ENCODE measurements around the gene CREB3L1.
A peak's percentile ranks its signal among the peaks of the same experiment; 100 is the strongest.

Gene CREB3L1

DNA sequence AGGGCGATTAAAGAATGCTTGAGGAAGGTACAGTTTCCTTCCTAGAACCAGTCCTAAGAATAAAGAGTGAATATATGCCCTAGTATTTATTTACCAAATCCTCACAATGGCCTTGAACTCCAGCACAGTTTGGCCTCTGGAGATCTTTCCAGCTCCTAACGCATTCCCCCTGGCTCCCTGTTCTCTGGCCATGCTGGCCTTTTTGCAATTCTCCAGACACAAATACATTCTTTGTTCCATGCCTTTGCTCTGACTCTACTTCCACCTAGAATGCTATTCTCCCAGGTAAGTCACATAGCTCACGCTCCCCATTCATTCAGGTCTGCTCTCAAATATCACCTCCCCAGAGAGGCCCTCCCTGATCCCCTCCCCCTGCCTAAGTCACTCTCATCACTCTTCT is 66.1 kb downstream of the CREB3L1 start:
- DNase-seq (ENCODE audit: low read depth in 2 of 2): no peak

DNA sequence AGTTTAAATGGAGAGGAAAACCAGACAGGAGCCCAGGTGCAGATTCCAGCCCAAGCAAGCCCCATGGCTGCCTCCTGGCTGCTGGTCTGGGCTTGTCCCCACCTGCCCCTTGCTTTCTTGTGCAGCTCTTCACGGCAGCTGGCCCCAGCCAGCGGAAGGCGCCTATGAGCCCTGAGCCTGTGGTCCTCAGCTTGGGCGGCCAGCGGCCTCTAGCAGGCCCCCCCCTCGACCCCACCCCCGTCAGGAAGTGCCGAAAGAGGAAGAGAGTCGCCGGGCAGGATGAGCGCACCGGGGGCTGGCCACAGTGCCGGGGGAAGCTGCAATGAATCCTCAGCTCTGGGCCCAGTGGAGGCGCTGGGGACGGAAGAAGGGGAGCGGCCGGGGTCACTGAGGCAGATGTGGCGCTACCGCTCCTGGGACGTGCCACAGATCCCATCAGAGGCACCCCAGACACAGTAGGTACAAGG is 67.7 kb downstream of the CREB3L1 start:
- DNase-seq (ENCODE audit: low read depth in 2 of 2): no peak

DNA sequence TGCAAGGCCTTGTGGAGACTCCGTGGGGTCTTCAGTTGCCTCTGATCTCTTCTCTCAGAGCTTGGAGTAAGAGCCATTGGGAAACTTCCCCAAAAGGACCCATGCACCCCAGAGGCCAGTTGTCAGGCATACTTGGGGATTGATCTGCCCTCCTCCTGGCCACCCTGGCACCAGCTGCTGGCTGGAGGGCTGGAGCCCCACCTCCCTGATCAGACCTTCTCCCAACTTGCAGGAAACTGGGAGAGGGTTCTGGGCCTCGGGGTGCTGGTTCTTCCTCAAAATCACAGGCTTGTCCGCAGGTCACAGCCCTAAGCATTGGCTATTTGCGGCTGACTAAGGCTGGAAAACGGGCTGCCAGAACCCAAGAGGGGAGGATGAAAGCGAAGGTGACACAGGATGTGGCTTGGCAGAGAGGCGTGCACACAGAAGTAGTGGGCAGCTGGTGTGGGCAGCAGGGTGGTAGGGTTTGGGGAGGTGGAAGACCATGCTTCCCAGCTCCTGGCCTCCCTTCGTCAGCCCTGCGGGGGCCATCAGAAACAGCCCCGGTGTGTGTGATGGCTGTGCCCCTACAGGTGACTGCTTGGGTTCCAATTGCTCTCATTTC is 68.5 kb downstream of the CREB3L1 start:
- no peak for DNase-seq (ENCODE audit: low read depth in 2 of 2)

DNA sequence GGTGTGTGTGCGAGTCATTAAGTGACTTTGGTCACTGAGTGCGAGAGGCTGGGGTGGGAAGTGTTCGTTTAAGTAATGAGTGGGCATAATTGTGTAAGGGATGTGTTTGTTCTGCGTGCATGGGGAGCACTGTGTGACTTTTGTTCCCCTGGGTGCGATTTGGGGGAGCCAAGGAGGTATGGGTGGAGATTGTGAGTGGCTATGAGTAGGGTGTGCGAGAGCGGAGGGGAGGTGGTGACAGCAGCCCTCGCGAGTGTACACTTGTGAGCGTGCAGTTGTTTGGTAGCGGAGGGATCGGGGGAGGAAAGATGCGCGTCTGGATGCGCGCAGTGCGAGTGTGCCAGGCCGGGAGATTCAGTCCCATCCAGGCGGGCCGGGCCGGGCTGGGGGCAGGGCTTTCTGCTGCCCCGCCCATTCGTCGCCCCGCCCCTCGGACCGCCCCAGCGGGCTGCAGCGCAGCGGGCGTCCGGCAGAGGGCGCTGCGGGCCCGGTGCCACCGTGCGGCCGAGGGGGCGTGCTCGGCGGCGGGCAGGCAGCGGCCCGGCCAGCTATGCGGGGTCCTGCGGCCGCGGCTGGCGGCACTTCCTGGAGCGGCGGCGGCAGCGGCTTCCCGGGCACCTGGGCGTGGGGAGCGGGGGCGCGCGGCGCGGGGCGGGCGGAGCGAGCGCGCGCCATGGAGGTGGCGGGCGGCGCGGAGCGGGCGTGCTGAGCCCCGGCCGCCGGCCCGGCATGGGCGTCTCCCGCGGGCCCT is 69.6 kb downstream of the CREB3L1 start, which contains the start of gene DGKZ:
Gene DGKZ, plus strand, starts transcription at position 578 of the 751 bp plus-strand sequence. CDS start 197 bp downstream, outside the sequence.
- peak; percentile 69 to 85 for DNase-seq (ENCODE audit: low read depth in 2 of 2)

DNA sequence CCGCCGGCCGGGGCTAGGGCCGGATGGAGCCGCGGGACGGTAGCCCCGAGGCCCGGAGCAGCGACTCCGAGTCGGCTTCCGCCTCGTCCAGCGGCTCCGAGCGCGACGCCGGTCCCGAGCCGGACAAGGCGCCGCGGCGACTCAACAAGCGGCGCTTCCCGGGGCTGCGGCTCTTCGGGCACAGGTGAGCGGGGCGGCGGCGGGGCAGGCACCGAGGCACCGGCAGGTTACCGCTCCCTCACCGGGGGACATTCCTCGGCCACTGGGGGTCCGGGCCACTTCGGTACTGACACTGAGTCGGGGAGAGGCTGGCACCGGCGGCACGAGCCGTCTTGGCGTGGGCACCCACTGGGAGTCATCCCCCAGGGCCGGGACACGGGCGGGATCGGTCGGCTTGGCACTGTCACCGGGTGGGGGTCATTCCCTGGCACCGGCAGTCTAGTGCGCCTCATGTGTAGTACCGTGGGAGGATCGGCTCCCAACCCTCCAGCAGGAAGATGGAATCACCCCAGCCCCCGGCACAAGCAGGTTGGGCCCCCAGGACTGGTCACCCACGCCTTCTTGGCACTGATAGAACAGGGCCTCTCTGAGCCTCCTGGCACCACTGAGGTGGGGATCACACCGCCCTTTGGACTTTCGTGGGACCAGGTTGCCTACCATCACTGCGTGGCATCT is 70.3 kb downstream of the CREB3L1 start:
- DNase-seq (ENCODE audit: low read depth in 2 of 2): no peak

DNA sequence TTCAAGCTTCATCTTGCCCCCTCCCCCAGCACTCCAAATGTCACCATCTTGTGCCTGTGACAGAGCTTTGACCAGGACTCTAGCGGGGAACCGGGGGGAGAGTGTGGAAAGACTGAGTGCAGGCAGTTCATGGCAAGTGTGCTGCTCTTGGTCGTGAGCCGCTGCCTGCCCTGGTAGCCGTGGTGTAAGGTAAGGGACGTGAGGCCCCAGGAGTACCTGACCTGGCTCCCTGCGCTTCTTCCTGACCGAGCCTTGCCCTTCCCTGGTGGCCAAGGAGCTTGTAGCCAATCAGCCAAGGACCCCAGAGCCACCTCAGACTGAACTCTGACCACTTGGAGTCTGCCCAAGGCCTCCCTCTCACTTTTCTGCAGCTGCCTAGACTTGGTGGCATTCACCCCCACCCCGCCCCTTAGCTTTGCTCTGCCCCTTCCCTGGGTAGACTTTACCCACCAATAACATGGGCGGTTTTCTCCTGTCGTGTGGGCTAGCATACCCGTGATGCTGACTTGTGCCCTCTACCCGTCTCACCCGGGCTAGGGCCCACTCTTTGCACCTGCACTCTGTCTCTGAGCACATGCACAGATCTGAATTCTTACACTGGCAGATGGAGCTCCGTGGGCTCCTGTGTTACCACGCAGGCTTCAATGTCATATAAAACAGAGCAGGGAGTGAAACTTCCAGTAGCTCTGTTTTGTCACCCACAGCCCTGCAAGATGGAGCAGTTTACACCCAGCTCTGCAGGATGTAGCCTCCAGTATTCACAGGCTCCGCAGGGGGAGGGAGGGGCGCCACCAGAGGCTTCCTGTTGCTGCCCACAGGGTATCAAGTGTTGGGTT is 71.3 kb downstream of the CREB3L1 start:
- peak in 1 of 2 donors; percentile 47 for DNase-seq (ENCODE audit: low read depth in 2 of 2)

DNA sequence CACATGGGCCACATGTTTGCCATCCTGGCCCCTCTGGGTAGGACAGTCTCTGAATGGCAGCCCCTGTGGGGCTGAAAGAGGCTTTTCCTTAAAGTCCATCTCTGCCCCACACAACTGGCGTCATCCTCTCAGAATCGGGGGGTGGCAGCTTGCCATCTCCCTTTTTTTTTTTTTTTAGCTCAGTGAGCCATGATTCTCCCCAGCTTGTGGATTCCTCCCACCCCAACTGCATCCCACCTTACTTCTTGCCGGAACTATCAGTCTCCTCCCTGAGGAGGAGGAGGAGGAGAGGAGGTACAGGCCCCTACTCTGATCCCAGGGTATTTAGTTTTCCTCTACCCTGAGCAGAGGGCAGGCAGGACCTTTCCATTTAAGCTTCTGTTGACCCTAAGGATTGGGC is 73.2 kb downstream of the CREB3L1 start:
- no peak for DNase-seq (ENCODE audit: low read depth in 2 of 2)

DNA sequence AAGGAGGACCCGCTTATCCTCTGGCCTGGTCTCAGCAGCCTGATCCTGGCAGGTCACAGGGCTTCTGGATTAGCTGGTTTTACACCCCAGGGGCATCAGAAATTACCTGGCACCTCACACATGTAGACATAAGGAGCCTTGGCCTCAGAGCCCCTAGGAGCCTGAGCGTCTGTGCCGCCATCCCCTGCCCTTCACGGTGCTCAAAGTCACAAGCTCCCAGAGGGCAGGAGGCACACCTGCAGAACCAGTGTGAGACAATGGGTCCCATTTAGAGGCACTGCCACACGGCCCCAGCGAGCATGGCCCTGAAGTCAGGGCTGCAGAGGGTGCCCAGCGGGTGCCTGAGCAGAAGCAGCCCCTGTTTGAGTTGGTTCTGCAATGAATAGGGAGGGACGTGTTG is 73.7 kb downstream of the CREB3L1 start:
- DNase-seq (ENCODE audit: low read depth in 2 of 2): no peak

DNA sequence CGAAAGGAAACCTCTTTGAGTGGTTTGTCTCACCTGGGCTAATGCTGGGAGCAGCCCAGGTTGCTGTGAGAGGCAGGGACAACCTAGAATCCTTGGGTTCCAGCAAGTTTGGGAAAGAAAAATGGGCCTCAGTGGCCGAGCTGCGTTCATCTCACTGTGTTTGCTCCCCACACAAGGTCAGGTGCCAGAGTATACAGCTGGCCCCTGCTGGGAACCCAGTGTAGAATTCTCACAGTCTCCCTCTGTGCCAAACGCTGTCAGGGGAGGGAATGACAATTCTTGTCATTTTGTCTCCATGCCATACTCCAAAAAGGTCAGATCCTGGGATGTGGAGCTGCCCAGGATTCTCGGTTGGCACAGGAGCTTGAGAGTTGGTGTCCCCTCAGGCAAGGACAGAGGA is 74.1 kb downstream of the CREB3L1 start:
- DNase-seq (ENCODE audit: low read depth in 2 of 2): no peak

DNA sequence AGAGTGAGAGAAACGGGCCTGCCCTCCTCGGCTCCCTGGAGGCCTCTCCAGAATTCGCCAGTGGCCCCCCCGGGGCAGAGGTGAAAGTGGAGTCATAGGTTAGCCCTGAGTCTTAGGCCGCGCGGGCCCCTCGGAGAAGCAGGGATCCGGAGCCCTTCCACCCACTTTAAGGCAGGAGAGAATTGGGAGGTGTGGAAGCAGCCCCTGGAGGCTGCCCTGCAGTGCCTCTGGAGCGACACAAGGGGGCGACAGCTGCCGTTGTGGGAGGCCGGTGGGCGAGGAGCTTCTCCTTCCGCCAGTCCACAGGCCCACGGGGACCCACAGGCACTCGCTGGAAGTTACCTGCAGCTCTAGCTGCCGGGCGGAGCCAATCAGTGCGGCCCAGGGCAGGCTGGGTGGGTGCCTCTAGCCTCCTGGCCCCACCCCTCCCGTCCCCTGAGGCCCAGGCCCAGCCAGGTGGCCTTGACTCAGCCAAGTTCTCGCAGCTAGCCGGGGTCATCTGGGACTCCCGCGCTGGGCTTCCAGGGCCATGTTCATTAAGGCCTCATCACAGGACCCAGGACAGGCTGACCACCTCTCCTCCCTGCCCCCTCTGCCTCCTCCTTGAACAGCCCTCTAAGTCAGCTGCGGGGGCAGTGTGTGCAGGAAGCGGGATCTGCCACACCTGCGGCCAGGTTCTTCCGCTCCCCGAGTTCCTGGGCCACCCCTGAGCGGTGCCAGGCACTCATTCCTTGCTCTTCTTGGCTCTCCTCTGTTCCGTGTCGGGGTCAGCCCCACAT is 74.8 kb downstream of the CREB3L1 start:
- DNase-seq (ENCODE audit: low read depth in 2 of 2): peak; percentile 43 to 52

DNA sequence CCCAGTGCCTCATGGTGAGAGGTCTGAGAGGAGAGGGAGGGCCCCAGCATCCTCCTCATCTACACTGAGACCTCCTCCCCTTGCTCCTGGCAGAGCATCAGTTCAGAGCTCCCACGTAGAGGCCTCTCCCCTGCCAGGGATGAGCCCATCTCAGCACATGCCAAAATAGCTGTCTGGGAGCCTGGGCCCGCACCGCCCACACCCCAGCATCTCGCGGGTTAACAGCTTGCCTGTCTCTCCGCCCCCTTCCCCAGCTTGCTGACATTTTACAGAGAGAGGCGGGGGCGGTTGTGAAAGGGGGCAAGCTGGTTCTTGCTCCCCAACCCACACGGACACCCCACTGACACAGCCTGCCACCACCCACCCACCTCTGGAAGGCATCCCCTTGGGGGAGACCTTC is 76.2 kb downstream of the CREB3L1 start:
- DNase-seq (ENCODE audit: low read depth in 2 of 2): peak; percentile 57 to 61

DNA sequence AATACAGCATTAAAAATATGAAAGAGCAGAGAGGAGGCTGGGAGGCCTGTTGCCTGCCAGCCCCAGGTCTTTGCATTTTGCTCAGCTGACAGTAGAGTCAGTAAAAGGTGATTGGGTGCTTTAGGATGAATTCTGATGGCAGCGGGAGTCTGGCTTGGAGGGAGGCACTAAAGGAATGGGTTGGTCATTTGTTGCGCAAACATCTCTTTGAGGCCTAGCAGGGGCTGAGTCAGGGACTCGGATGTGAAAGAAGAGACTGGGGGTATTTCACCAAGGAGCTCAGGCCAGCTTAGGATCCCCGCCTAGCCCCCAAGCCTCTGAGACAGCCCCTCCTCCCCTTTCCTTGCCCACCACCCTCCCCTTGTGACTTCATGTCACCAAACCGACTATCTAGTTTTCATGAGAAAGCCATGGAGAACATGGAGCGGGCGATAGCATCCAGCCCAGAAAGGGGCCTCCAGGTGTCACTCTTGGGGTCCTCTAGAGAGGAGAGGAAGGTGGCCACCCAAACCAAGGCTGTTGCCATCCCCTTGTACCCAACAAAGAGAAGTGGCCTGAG is 79.5 kb downstream of the CREB3L1 start:
- DNase-seq (ENCODE audit: low read depth in 2 of 2): no peak

DNA sequence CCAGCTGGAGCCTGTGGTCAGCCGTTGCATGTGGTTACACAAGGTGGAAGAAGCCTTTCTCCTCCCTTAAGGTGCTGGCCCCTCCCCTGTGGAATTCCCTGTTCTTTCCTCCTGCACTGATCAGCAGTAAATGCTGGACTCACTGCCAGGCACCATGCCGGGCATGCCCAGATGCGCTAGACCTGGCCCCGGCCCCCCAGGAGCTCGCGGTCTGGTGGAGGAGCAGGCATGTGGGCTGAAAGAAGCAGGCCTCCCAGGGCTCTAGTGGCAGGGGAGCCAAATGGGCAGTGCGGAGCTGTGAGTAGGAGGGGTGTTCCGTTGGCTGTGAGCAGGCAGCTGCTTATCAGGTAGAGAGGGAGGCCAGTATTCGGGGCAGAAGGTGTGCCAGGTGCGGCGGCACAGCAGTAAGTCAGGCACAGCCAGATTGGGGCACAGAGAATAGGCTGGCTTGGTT is 80.0 kb downstream of the CREB3L1 start:
- DNase-seq (ENCODE audit: low read depth in 2 of 2): no peak

DNA sequence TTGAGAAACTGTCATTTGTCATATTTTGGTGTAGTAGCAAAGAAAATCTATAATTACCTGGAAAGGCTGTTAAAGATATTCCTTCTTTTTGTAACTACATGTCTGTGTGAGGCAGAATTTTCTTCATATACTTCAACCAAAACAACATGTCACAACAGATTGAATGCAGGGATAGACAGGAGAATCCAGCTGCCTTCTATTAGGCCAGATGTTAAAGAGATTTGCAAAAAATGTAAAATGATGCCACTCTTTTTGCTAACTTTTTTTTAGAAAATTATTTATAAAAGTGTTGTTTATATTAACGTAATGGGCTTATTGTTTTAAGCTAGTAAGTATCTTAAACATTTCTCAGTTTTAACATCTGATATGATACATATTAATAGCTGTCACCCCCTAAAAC is 82.5 kb downstream of the CREB3L1 start:
- DNase-seq (ENCODE audit: low read depth in 2 of 2): no peak

DNA sequence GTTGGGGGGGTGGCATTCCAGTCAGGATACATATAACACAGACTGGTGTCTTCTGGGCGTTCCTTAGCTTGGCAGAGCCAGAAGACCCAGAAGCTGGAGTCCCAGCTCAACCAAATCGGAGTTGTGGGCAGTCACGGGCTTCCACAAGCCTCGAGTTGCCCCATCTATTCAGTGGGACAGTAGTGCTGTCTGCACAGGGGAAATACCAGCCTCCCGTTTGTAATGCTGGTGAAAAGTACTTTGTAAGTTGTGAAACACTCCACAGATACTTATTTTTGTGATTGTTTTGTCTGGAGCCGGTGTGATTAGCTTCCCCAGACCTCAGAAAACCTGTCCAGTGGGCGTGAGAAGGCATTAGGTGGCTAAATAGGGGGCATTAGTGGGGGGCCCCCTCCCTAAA is 83.4 kb downstream of the CREB3L1 start:
- no peak for DNase-seq (ENCODE audit: low read depth in 2 of 2)

DNA sequence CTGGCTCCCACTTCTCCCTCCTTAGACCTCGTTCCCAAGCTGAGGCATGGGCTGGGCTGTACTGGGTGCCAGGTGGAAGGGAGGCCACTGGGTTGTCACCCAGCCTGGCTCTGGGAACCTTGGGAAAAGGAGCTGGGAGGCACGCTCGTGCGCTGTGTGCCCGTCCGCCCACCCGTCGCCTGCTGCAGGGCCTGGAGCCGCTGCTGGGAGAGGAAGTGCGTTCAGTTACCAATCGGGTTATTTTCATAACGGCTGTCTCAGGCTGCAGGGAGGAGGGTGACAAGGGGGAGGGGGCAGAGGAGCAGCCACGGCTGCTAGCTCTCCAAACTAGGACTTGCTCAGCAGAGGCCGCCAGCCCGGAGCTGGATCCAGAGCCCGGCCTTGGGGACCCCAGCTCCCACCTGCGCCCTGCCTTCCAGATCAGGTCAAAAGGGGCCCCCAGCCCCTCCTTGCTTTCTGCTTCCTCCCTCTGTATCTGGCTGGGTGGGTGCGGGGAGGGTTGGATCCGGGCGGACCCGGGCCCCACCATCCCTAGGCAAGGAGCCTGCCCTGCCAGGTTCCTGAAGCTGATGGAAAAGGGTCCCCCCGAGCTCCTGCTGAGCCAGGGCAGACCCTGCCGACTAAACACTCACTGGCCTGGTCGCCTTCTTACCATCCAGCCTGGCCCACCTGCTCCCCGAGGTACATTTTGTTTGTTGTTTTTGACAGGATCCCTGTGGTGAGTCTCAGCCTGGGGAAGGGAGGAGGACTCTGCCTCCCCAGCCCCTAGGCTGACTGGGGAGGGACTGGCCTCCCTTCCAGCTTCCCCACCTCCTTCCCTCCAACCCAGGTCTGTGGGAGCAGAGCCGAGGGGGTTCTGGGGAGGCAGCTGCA is 84.1 kb downstream of the CREB3L1 start:
- DNase-seq (ENCODE audit: low read depth in 2 of 2): no peak

DNA sequence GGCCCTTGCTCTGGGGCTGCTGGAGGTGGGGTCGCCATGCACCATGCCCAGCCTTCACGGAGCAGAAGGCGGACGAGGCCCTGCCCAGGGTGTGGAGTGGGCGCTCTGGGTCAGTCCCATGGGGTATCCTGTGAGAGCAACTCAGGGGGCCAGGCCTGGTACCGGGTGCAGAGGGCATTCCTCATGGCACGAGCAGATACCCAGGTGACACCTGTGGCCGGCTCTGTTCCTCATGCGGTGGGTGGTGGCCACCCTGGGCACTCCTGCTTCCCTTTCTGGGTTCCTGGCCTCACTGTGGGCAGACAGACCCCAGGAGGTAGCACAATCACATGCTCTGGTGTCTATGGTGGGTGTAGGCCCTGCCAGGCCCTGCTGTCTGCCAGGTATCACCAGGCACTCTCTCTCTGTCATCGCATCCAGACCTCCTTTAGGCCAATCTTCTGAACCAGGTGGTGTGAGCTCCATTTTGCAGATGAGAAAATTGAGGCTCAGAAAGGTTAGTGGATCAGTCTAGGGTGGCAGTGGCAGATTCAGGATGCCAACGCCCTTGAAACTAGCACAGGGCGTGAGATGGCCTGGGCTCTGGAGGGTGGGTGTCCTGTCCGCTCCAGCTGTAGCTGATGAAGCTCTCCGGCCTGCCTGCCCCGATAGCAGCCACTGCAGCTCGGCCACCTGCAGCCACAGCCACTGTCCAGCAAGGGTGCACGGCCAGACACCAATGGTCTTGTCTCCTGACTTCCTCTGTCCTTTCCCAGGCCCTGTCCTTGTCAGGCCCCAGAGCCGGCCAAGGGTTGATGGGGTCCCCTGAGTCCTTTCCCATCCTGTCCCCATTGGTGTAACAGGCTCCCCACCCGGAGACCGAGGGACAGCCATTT is 84.9 kb downstream of the CREB3L1 start:
- DNase-seq (ENCODE audit: low read depth in 2 of 2): no peak

DNA sequence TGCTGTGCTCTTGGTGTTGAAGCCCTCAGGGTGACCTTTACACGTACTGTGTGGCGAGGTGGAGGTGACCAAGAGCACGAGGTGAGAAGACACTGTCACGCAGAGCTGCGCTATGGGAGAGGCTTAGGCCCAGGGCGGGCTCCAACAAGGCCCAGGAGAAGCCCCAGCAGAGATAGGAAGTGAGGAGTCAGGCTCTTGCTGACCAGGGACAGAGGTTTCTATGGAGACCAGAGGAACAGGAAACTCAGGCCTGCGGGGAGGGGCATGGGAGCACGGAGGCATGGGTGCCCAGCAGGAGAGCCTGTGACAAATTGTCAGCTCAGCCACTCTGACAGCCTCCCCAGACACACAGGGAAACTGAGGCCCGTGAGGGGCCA is 85.6 kb downstream of the CREB3L1 start:
- DNase-seq (ENCODE audit: low read depth in 2 of 2): no peak

Measured in stimulated activated CD8-positive, alpha-beta memory T cell treated with anti-CD3 and anti-CD28 coated beads, Interleukin-15, amount 100 ng/mL, for 4 hours (primary cell).